NT2/D1 (cell line): ENCODE results near the gene CSNK2A1.

ENCODE experiments used
- SUZ12 ChIP-seq: IDR thresholded peaks from 2 replicates; pipeline ENCODE4 v1.6.1; 2011; ENCODE audit not compliant: insufficient read length, insufficient read depth; ENCODE audit errors: extremely low read depth
- YY1 ChIP-seq: IDR thresholded peaks from 2 replicates; pipeline ENCODE4 v1.6.1; 2011; ENCODE audit not compliant: insufficient read length, insufficient read depth
- ZNF274 ChIP-seq: IDR thresholded peaks from 2 replicates; pipeline ENCODE4 v1.6.1; 2011; ENCODE audit warnings: mild to moderate bottlenecking, low read depth, low read length

GRCh38 chr20:588476-588875, 44.9 kb upstream of the CSNK2A1 start:
- TF ChIP-seq YY1 = no peak
- TF ChIP-seq ZNF274 = no peak
- TF ChIP-seq SUZ12 = no peak
